OCI-LY3 (cell line): Measurements from ENCODE around the gene PCP4.

ENCODE experiments used
- EZH2phosphoT487 ChIP-seq: fragments of 200-600 bp; shearing (Covaris generic); IDR thresholded peaks from 2 replicates; pipeline ENCODE4 v1.6.1; 2018; ENCODE audit warnings: antibody characterized with exemption, mixed run types, low read depth
- TF ChIP-seq, protein P1 (sequence below): fragments of 200-600, 300-600 bp; sonication (generic); IDR thresholded peaks from 2 replicates; pipeline ENCODE4 v1.5.1; 2014; ENCODE audit warnings: antibody characterized with exemption, low read length, low read depth

DNA sequence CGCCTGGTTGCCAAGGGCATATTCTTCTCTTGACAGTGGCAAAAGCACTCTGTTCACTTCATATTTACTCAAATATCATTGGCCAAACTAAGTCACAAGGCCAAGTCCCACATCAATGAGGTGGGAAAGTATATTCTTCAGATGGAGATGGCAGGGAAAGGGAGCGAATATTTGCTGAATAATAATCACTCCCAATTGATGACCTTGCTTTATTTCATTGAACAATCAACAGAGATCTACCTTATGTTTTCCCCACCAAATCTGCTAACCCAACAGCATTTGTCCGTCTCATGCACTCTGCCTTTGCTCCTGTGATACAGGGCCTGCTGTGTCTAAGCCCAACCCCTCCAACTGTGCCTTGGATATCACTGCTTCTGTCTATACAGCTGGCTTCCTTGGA, 45.2 kb upstream of the PCP4 start:
- TF ChIP-seq, protein P1, sequence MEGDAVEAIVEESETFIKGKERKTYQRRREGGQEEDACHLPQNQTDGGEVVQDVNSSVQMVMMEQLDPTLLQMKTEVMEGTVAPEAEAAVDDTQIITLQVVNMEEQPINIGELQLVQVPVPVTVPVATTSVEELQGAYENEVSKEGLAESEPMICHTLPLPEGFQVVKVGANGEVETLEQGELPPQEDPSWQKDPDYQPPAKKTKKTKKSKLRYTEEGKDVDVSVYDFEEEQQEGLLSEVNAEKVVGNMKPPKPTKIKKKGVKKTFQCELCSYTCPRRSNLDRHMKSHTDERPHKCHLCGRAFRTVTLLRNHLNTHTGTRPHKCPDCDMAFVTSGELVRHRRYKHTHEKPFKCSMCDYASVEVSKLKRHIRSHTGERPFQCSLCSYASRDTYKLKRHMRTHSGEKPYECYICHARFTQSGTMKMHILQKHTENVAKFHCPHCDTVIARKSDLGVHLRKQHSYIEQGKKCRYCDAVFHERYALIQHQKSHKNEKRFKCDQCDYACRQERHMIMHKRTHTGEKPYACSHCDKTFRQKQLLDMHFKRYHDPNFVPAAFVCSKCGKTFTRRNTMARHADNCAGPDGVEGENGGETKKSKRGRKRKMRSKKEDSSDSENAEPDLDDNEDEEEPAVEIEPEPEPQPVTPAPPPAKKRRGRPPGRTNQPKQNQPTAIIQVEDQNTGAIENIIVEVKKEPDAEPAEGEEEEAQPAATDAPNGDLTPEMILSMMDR, result no peak
- TF ChIP-seq EZH2phosphoT487, result no peak
